AG04449 (cell line): Measurements from ENCODE around the gene ENOX1.
A peak's percentile ranks its signal among the peaks of the same experiment; 100 is the strongest.

Experiments used
- CTCF ChIA-PET: fragments of 350-600 bp; formaldehyde crosslinking; extraction: SDS; loops from one replicate; lab custom pipeline; 2021; ENCODE audit warnings: antibody characterized with exemption; lab: Yijun Ruan, JAX
- POLR2A ChIA-PET: fragments of 400-600, 350-600 bp; formaldehyde crosslinking; extraction: SDS; loops from one replicate; lab custom pipeline; 2020; ENCODE audit warnings: antibody characterized with exemption, inconsistent platforms; lab: Yijun Ruan, JAX
- DNase-seq: peaks from one replicate; pipeline ENCODE4 v3.0.0-alpha.2; 2010; ENCODE audit warnings: low read depth, low spot score
- H3K4me3 ChIP-seq: 2 replicates; pipeline ENCODE4 v1.5.1; 2011; ENCODE audit warnings: low read depth, mild to moderate bottlenecking, control low read depth, low read length
- CTCF ChIP-seq: IDR thresholded peaks from one replicate; pipeline ENCODE4 v1.5.1; 2011; ENCODE audit warnings: mild to moderate bottlenecking, moderate library complexity, low read length, control low read depth, inconsistent platforms; ENCODE audit not compliant: insufficient read depth; ENCODE audit errors: missing control alignments

ENOX1 gene

DNA sequence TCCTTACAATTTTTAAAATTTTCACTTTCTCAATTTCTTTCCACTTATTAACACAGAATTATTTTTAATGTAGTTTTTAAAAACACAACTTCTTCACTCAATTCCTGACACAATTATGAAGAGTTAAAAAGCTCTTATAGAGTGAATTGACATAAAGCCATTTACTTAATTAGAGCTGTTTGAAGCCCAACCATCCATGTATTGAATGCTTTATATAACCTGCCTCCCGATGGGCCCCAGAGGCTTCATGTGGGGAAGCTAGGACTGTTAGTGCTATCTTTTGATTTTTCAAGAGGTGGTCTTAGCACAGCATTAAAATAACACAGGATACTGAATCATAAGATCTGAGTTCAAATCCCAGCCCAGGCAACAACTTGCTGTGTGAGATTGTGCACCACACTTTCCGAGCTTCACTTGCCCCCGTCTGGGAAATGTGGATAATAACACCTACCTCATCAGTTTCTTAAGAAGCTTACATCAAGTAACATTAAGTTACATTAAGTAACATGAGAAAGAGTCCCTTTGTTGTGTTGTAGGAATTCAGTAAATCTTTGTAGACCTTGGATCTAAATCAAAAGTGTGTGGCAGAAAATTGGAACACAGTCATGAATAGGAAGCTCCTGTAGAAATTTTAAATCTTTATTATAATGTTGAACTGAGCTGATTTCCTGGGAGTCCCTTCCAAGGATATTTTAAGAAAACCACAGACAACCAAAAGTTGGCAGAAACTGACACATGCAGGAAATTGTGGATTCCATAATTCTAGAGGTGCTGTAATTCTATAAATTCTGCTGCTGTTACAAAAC lies 5.5 kb upstream of the ENOX1 start:
- ChIA-PET POLR2A (no interaction called here), CTCF (interaction anchor here (1.3 to 3.0 kb wide), 5 partner anchors 8 to 706 kb away, joined by 3 to 20 read pairs (median 8); no protein-coding TSS in a partner anchor)
- TF ChIP-seq CTCF: no peak
- DNase-seq: no peak
- no peak overlapping the region for H3K4me3 ChIP-seq

- H3K4me3 ChIP-seq: peak overlapping the region; percentile 2; the same call in 1 of the 2 replicates
- TF ChIP-seq CTCF: no peak
These were observed 1.2 kb upstream of the ENOX1 start for GRCh38 chr13:43787997-43788396.

GRCh38 chr13:43787518-43787891 lies 733 bp upstream of the ENOX1 start:
- no peak for DNase-seq
- no peak for TF ChIP-seq CTCF
- CTCF ChIA-PET: interaction anchor here (1.0 to 2.4 kb wide), 3 partner anchors 17 to 196 kb away, joined by 4 to 6 read pairs (median 4); no protein-coding TSS in a partner anchor
- peak overlapping the region; percentile 72 for H3K4me3 ChIP-seq
- POLR2A ChIA-PET: no interaction called here

More at GRCh38 chr13:43787997-43788396, 1.2 kb upstream of the ENOX1 start:
- ChIA-PET POLR2A (interaction anchor here (0.6 kb wide), 1 partner anchor 819 kb away, joined by 3 read pairs; no protein-coding TSS in a partner anchor), CTCF (interaction anchor here (1.0 to 2.4 kb wide), 4 partner anchors 13 to 196 kb away, joined by 3 to 6 read pairs (median 4); no protein-coding TSS in a partner anchor)
- DNase-seq: no peak

DNA sequence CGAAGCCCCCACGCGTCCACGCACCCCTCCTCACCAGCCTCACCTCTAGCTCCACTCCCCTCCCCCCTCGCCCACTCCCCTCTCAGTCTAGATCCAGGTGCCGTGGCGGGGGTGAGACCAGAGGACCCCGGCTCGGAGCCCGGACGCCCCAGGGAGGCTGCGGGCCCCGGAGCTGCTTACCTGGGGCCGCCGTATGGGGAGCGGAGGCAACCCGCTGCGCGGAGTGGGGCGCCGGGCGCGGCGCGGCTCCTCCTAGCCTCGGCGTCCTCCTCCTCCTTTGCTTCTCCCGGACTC lies 353 bp downstream of the ENOX1 start:
- no peak for TF ChIP-seq CTCF
- DNase-seq: no peak
- ChIA-PET POLR2A (interaction anchor here (0.6 to 1.7 kb wide), 5 partner anchors 18 to 629 kb away, joined by 3 to 5 read pairs (median 3); no protein-coding TSS in a partner anchor), CTCF (interaction anchor here (0.7 to 2.4 kb wide), 4 partner anchors 16 to 702 kb away, joined by 3 to 6 read pairs (median 4); no protein-coding TSS in a partner anchor)
- H3K4me3 ChIP-seq: peak overlapping the region; percentile 72

DNA sequence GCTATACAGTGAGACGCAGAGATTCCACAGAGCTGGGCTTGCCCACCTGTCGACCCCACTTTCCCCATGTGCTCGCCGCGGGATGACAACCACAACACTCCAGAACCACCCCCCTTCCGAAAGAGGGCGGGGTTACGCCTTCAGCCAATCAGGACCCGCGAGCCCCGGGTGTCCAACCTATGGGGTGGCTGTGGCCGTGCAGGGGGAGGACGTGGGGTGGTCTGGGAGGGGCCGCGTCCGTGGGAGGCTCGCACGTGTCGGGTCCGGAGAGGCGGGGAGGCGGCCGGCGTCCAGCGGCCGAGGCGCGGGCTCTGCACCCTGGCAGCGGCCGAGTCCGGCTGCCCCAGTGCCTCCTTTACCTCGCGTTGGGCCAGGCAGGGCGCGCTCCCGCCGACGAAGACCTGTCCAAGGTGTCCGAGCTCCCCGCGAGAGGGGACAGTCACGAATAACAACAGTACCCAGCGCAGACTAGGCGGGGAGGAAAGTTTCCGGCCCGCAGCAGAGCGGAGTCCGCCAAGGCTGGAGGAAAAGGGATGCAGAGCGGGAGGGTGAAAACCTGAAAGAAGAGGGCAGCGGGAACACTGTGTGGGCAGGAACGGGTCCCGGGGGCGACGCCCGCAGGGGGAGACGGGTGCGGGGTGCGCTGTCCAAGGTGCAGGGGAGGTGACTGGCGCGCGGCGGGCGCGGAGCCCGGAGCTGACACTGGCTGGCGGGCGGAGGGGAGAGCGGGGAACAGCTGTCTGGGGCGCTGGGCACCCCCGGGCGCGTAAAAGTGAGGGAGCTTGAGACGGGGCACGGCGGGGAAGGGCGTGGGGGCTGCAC lies 911 bp downstream of the ENOX1 start:
- no peak for TF ChIP-seq CTCF
- ChIA-PET POLR2A (interaction anchor here (0.6 to 1.7 kb wide), 5 partner anchors 19 to 628 kb away, joined by 3 to 5 read pairs (median 3); no protein-coding TSS in a partner anchor), CTCF (interaction anchor here (0.7 to 2.4 kb wide), 4 partner anchors 15 to 701 kb away, joined by 3 to 6 read pairs (median 4); no protein-coding TSS in a partner anchor)
- peak overlapping the region; percentile 72 for H3K4me3 ChIP-seq
- DNase-seq: no peak
